Endothelial cell of umbilical vein (primary cell): Measurements from ENCODE around the gene CENPU.

Experiments
- EZH2 ChIP-seq: IDR thresholded peaks from 2 replicates; pipeline ENCODE4 v1.6.1; 2012; ENCODE audit warnings: borderline replicate concordance, low read depth, mild to moderate bottlenecking, moderate library complexity, low read length, inconsistent platforms; ENCODE audit not compliant: severe bottlenecking
- FOS ChIP-seq: IDR thresholded peaks from 2 replicates; pipeline ENCODE4 v1.6.1; 2011; ENCODE audit warnings: mild to moderate bottlenecking, low read length, moderate library complexity, borderline replicate concordance; ENCODE audit not compliant: insufficient read depth
- GATA2 ChIP-seq: IDR thresholded peaks from 2 replicates; pipeline ENCODE4 v1.7.0; 2011; ENCODE audit warnings: low read depth, mild to moderate bottlenecking, moderate library complexity, mixed read lengths, low read length; ENCODE audit not compliant: insufficient read length, insufficient read depth
- JUN ChIP-seq: IDR thresholded peaks from 2 replicates; pipeline ENCODE4 v1.6.1; 2011; ENCODE audit warnings: borderline replicate concordance, low read depth; ENCODE audit not compliant: insufficient read length, insufficient read depth
- MYC ChIP-seq: IDR thresholded peaks from one replicate; pipeline ENCODE4 v1.6.1; 2011; ENCODE audit warnings: mild to moderate bottlenecking, low read depth, low read length
- POLR2A ChIP-seq: IDR thresholded peaks from 2 replicates; pipeline ENCODE4 v1.6.1; 2012; ENCODE audit warnings: low read depth, mild to moderate bottlenecking, control low read depth, low read length
- POLR2AphosphoS5 ChIP-seq: IDR thresholded peaks from 2 replicates; pipeline ENCODE4 v1.6.1; 2012; ENCODE audit warnings: low read depth, mild to moderate bottlenecking, control low read depth, low read length, moderate library complexity; ENCODE audit not compliant: insufficient read depth
- TF ChIP-seq, protein P1 (sequence below), 2 donors: IDR thresholded peaks; 1 replicate in 1 of 2; 2 replicates in 1 of 2; pipeline ENCODE4 v1.5.1; 2011; ENCODE audit warnings: low read length in 2 of 2, mild to moderate bottlenecking in 2 of 2, moderate library complexity in 2 of 2, control low read depth in 1 of 2, inconsistent platforms in 1 of 2, low read depth in 1 of 2; ENCODE audit not compliant: insufficient read depth in 1 of 2; ENCODE audit errors: extremely low read depth in 1 of 2

DNA sequence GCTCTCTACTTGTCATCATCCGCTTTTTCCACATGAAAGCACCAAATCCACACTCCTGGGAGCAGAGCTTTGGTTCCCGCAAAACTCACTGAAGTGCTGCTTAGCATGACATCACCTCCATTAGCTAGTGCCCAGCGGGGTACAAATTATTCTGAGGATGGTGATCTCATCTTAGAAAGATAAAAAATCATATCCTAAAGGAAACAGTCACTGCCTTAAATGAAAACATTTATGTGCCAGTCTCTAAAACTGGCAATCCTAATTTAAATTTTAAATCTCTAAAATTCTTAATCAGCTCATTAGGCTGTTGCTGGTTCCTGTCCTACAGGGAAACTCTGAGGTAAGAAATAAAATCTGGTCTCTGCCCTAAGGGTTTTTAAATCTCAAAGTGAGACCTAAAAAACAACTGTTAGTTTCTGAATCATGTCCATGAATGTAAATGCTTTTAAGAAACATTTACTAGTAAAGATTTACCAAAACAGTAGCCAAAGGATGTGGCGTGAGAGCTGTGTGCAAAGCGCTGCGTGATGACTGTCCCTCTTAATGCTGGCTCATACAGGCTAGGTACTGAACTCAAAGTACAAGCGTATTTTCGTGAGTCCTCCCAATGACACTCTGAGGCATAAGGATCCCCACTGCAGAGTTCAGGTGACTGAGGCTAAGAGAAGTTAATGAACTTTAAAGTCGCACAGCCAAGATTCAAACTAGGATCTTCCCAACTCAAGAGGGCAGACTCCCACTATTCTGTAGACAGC lies 89.2 kb downstream of the CENPU start:
- TF ChIP-seq, protein P1, sequence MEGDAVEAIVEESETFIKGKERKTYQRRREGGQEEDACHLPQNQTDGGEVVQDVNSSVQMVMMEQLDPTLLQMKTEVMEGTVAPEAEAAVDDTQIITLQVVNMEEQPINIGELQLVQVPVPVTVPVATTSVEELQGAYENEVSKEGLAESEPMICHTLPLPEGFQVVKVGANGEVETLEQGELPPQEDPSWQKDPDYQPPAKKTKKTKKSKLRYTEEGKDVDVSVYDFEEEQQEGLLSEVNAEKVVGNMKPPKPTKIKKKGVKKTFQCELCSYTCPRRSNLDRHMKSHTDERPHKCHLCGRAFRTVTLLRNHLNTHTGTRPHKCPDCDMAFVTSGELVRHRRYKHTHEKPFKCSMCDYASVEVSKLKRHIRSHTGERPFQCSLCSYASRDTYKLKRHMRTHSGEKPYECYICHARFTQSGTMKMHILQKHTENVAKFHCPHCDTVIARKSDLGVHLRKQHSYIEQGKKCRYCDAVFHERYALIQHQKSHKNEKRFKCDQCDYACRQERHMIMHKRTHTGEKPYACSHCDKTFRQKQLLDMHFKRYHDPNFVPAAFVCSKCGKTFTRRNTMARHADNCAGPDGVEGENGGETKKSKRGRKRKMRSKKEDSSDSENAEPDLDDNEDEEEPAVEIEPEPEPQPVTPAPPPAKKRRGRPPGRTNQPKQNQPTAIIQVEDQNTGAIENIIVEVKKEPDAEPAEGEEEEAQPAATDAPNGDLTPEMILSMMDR (IDR thresholded peaks at IDR 0.05; ENCODE audit: extremely low read depth in 1 of 2, insufficient read depth in 1 of 2, low read depth in 1 of 2, low read length in 2 of 2): no peak
- no peak for TF ChIP-seq POLR2A
- no peak for TF ChIP-seq POLR2AphosphoS5
- TF ChIP-seq GATA2: no peak
- TF ChIP-seq FOS: no peak
- TF ChIP-seq EZH2: no peak
- no peak for TF ChIP-seq MYC
- TF ChIP-seq JUN: peak; percentile 54
